HCT116 (cell line): ENCODE results near the gene SUCLG2. TPM values are rescaled to one million over a fixed set of nuclear protein-coding genes. Genes with fewer than 3 reads are reported as not detected.

Experiments used
- ATAC-seq: fragments of 200-7000 bp; cut with Tn5 transposase; 2 replicates; pipeline ENCODE4 v1.9.1; 2020; ENCODE audit warnings: mild to moderate bottlenecking, moderate library complexity
- BruUV-seq: library from RNA; stranded (reverse); fragments of 400-500 nt; replicated peaks from 2 replicates; lab custom pipeline; 2021; lab: Mats Ljungman, UMichigan
- CTCF ChIA-PET: fragments of 300-600 bp; sonication (Branson Sonifier 250); formaldehyde crosslinking; loops from one replicate; lab custom pipeline; 2021; ENCODE audit warnings: antibody characterized with exemption; lab: Charles Lee
- POLR2A ChIA-PET: fragments of 300-600, 350-600 bp; sonication (Branson Sonifier 250); formaldehyde crosslinking; loops from one replicate; lab custom pipeline; 2021; ENCODE audit warnings: antibody characterized with exemption; lab: Charles Lee
- RAD21 ChIA-PET, 2 experiments: fragments of 300-600 bp; sonication (Branson Sonifier 250); formaldehyde crosslinking; loops; one replicate each; lab custom pipeline; 2023; ENCODE audit warnings: low total read pairs in 2 of 2; ENCODE audit not compliant: uncharacterized antibody in 2 of 2, unreplicated experiment in 2 of 2, low non-redundant PET in 1 of 2; lab: Charles Lee
- DNase-seq: peaks from one replicate; pipeline ENCODE4 v3.0.0-alpha.2; 2010; ENCODE audit warnings: low read depth, low spot score
- H2AFZ ChIP-seq: fragments of 200-600 bp; shearing (Covaris generic), sonication (generic); 2 replicates; pipeline ENCODE4 v1.6.1; 2017; ENCODE audit warnings: low read depth, mixed run types, mixed read lengths, antibody characterized with exemption, low read length; ENCODE audit not compliant: poor library complexity, severe bottlenecking
- H3K27ac ChIP-seq: 2 replicates; pipeline ENCODE4 v1.5.1; 2012; ENCODE audit warnings: low read depth, low read length
- H3K27me3 ChIP-seq: fragments of 200-600 bp; sonication (generic); 2 replicates; pipeline ENCODE4 v1.6.1; 2016; ENCODE audit warnings: mixed run types, low read length, mixed read lengths; ENCODE audit not compliant: insufficient read depth
- H3K36me3 ChIP-seq, 2 experiments: fragments of 200-500 bp in 1 of 2; fragments of 200-600 bp in 1 of 2; sonication (Bioruptor generic) in 1 of 2; sonication (generic) in 1 of 2; 2 replicates each; pipeline versions ENCODE4 v1.5.1 to v1.6.1; 2014 to 2016; ENCODE audit warnings: low read length in 2 of 2, inconsistent platforms in 1 of 2, mixed read lengths in 1 of 2, mixed run types in 1 of 2; ENCODE audit not compliant: insufficient read depth in 2 of 2, control insufficient read depth in 1 of 2
- H3K4me1 ChIP-seq, 2 experiments: fragments of 200-600 bp in 1 of 2; sonication (generic) in 1 of 2; 2 replicates each; pipeline versions ENCODE4 v1.5.1 to v1.6.1; 2012 to 2017; ENCODE audit warnings: low read length in 2 of 2, inconsistent platforms in 1 of 2, mild to moderate bottlenecking in 1 of 2, mixed read lengths in 1 of 2, mixed run types in 1 of 2, moderate library complexity in 1 of 2; ENCODE audit not compliant: insufficient read depth in 2 of 2, control insufficient read depth in 1 of 2
- H3K4me2 ChIP-seq: fragments of 200-600 bp; sonication (generic); 2 replicates; pipeline ENCODE4 v1.6.1; 2017; ENCODE audit warnings: mixed run types, low read length, mixed read lengths
- H3K4me3 ChIP-seq, 2 experiments: fragments of 200-600 bp in 1 of 2; sonication (generic) in 1 of 2; replicated peaks in 1 of 2; 2 replicates each; pipeline ENCODE4 v1.5.1; 2011 to 2016; ENCODE audit warnings: low read length in 2 of 2, control low read depth in 1 of 2, low read depth in 1 of 2, mild to moderate bottlenecking in 1 of 2, mixed read lengths in 1 of 2, mixed run types in 1 of 2
- H3K79me2 ChIP-seq: fragments of 200-600 bp; sonication (generic); 2 replicates; pipeline ENCODE4 v1.6.1; 2017; ENCODE audit warnings: mild to moderate bottlenecking, mixed run types, low read length, moderate library complexity, mixed read lengths; ENCODE audit not compliant: insufficient read depth
- H3K9ac ChIP-seq: fragments of 200-600 bp; sonication (generic); 2 replicates; pipeline ENCODE4 v1.6.1; 2016; ENCODE audit warnings: low read length, mixed read lengths
- H3K9me2 ChIP-seq: fragments of 200-600 bp; sonication (generic), shearing (Covaris generic); 2 replicates; pipeline ENCODE4 v1.6.1; 2017; ENCODE audit warnings: mixed run types, mild to moderate bottlenecking, moderate library complexity; ENCODE audit not compliant: insufficient read depth
- H3K9me3 ChIP-seq, 2 experiments: fragments of 200-500 bp in 1 of 2; fragments of 200-600 bp in 1 of 2; sonication (Bioruptor generic) in 1 of 2; sonication (generic) in 1 of 2; 2 replicates each; pipeline ENCODE4 v1.6.1; 2014 to 2017; ENCODE audit warnings: low read length in 2 of 2, mixed read lengths in 2 of 2, inconsistent platforms in 1 of 2, low read depth in 1 of 2, mild to moderate bottlenecking in 1 of 2, mixed run types in 1 of 2, moderate library complexity in 1 of 2; ENCODE audit not compliant: control insufficient read depth in 1 of 2, insufficient read depth in 1 of 2
- H4K20me1 ChIP-seq: fragments of 200-600 bp; sonication (generic), shearing (Covaris generic); 2 replicates; pipeline ENCODE4 v1.6.1; 2017; ENCODE audit warnings: mixed run types, mild to moderate bottlenecking, moderate library complexity; ENCODE audit not compliant: insufficient read depth
- ATF3 ChIP-seq: IDR thresholded peaks from 2 replicates; pipeline ENCODE4 v1.6.1; 2012
- CBX3 ChIP-seq: IDR thresholded peaks from 2 replicates; pipeline ENCODE4 v1.6.1; 2012; ENCODE audit warnings: low read depth
- CEBPB ChIP-seq: IDR thresholded peaks from 2 replicates; pipeline ENCODE4 v1.6.1; 2012; ENCODE audit warnings: low read depth
- CTCF ChIP-seq, 3 experiments: fragments of 200-600 bp in 1 of 3; sonication (generic) in 1 of 3; IDR thresholded peaks in 2 of 3; conservative IDR thresholded peaks in 1 of 3; 2 replicates each; pipeline ENCODE4 v1.5.1; 2012 to 2017; ENCODE audit warnings: low read depth in 2 of 3, low read length in 2 of 3, antibody characterized with exemption in 1 of 3, borderline replicate concordance in 1 of 3, control low read depth in 1 of 3, mild to moderate bottlenecking in 1 of 3, mixed read lengths in 1 of 3, mixed run types in 1 of 3, moderate library complexity in 1 of 3; ENCODE audit not compliant: insufficient read depth in 1 of 3
- EZH2phosphoT487 ChIP-seq: fragments of 200-600 bp; IDR thresholded peaks from 2 replicates; pipeline ENCODE4 v1.6.1; 2018; ENCODE audit warnings: antibody characterized with exemption, borderline replicate concordance
- JUND ChIP-seq: IDR thresholded peaks from 2 replicates; pipeline ENCODE4 v1.6.1; 2012
- POLR2AphosphoS5 ChIP-seq: IDR thresholded peaks from 2 replicates; pipeline ENCODE4 v1.6.1; 2011; ENCODE audit warnings: mild to moderate bottlenecking, low read depth, low read length, moderate library complexity
- RAD21 ChIP-seq: IDR thresholded peaks from 2 replicates; pipeline ENCODE4 v1.6.1; 2012; ENCODE audit warnings: low read depth, mild to moderate bottlenecking
- SIN3A ChIP-seq: IDR thresholded peaks from 2 replicates; pipeline ENCODE4 v1.6.1; 2012; ENCODE audit warnings: low read depth
- SP1 ChIP-seq: IDR thresholded peaks from 2 replicates; pipeline ENCODE4 v1.6.1; 2012; ENCODE audit warnings: low read depth
- SRF ChIP-seq: IDR thresholded peaks from 2 replicates; pipeline ENCODE4 v1.6.1; 2012; ENCODE audit warnings: low read depth
- TCF7L2 ChIP-seq: IDR thresholded peaks from 2 replicates; pipeline ENCODE4 v1.7.0; 2011; ENCODE audit warnings: borderline replicate concordance, inconsistent platforms; ENCODE audit not compliant: insufficient read depth, insufficient read length; ENCODE audit errors: extremely low read depth
- YY1 ChIP-seq: IDR thresholded peaks from 2 replicates; pipeline ENCODE4 v1.6.1; 2011; ENCODE audit warnings: low read length, low read depth, moderate library complexity, mild to moderate bottlenecking; ENCODE audit not compliant: insufficient replicate concordance; ENCODE audit errors: extremely low read depth
- ZBTB33 ChIP-seq: IDR thresholded peaks from 2 replicates; pipeline ENCODE4 v1.6.1; 2011; ENCODE audit warnings: mild to moderate bottlenecking, low read length, moderate library complexity; ENCODE audit not compliant: insufficient replicate concordance; ENCODE audit errors: extremely low read depth
- ZNF274 ChIP-seq: fragments of 200-500 bp; sonication (Bioruptor generic); IDR thresholded peaks from 2 replicates; pipeline ENCODE4 v1.6.1; 2014; ENCODE audit warnings: mild to moderate bottlenecking, low read depth, low read length, inconsistent platforms
- intact Hi-C: fragments of 100-400 bp; cut with micrococcal nuclease; formaldehyde crosslinking; loops from 2 replicates; pipeline ENCODE4 v1.10.0; 2022
- total RNA-seq: library from RNA; stranded (reverse); gene quantifications from one replicate; pipeline ENCODE4 v1.2.1, GENCODE V29; 2021; ENCODE audit not compliant: unreplicated experiment

Gene SUCLG2
- total RNA-seq, 1 experiment from 2014 or later = 49.2 TPM

GRCh38 chr3:67524046-67524445, 130.4 kb downstream of the SUCLG2 start:
- ChIA-PET POLR2A (no interaction called here), CTCF (no interaction called here), RAD21 (no interaction called here)
- ATAC-seq (no peak), DNase-seq (no peak)
- H3K4me3 ChIP-seq = no peak overlapping the region
- no peaks in the 10 kb centered on the region for H3K36me3 ChIP-seq
- H3K4me1 ChIP-seq = peaks cover 0 to 5% of the 10 kb centered on the region in 2 experiments; a peak in 1 of 4 replicates
- no peak overlapping the region for H3K4me2 ChIP-seq
- no peaks in the 10 kb centered on the region for H3K9me3 ChIP-seq
- H3K79me2 ChIP-seq = no peaks in the 10 kb centered on the region
- H3K27ac ChIP-seq = no peak overlapping the region
- H3K9ac ChIP-seq = no peak overlapping the region
- H3K9me2 ChIP-seq = no peaks in the 10 kb centered on the region
- no peaks in the 10 kb centered on the region for H3K27me3 ChIP-seq
- intact Hi-C loops = no loop called here
- TF ChIP-seq POLR2AphosphoS5 (no peak), YY1 (no peak), RAD21 (no peak), ZNF274 (no peak), ATF3 (no peak), TCF7L2 (no peak), SRF (no peak), SIN3A (no peak)
- no TSS peak for BruUV-seq
- no peak overlapping the region for H2AFZ ChIP-seq
- no peaks in the 10 kb centered on the region for H4K20me1 ChIP-seq

- Histone ChIP-seq H3K4me3 (no peak overlapping the region), H3K27me3 (no peaks in the 10 kb centered on the region), H3K27ac (no peak overlapping the region), H3K36me3 (no peaks in the 10 kb centered on the region), H3K4me2 (no peak overlapping the region), H3K9ac (no peak overlapping the region), H3K9me2 (no peaks in the 10 kb centered on the region), H3K79me2 (no peaks in the 10 kb centered on the region), H3K9me3 (no peaks in the 10 kb centered on the region), H3K4me1 (peaks cover 0 to 5% of the 10 kb centered on the region in 2 experiments; a peak in 1 of 4 replicates), H2AFZ (no peak overlapping the region), H4K20me1 (no peaks in the 10 kb centered on the region)
- BruUV-seq = no TSS peak
- DNase-seq (no peak), ATAC-seq (no peak)
- TF ChIP-seq ATF3 (no peak), CTCF (IDR thresholded peaks at IDR 0.05 in 2 of 3, conservative IDR thresholded peaks at IDR 0.05 in 1 of 3; ENCODE audit: borderline replicate concordance in 1 of 3, insufficient read depth in 1 of 3, low read depth in 2 of 3, low read length in 2 of 3) (no peak), ZBTB33 (no peak), EZH2phosphoT487 (no peak), SP1 (no peak), CEBPB (no peak), CBX3 (no peak), JUND (no peak)
- intact Hi-C loops = no loop called here
- CTCF ChIA-PET = no interaction called here
- POLR2A ChIA-PET = no interaction called here
- RAD21 ChIA-PET = no interaction called here
Observed at GRCh38 chr3:67522081-67522480, 132.3 kb downstream of the SUCLG2 start.
